Ramos (cell line): ENCODE measurements around the gene DALRD3.

Experiments
- in situ Hi-C: fragments of 300-500 bp; cut with MboI; formaldehyde crosslinking; loops from one replicate; pipeline ENCODE4 v1.14.3; 2022; ENCODE audit warnings: low sequenced_read_pairs; ENCODE audit not compliant: unreplicated experiment

DALRD3 gene

DNA sequence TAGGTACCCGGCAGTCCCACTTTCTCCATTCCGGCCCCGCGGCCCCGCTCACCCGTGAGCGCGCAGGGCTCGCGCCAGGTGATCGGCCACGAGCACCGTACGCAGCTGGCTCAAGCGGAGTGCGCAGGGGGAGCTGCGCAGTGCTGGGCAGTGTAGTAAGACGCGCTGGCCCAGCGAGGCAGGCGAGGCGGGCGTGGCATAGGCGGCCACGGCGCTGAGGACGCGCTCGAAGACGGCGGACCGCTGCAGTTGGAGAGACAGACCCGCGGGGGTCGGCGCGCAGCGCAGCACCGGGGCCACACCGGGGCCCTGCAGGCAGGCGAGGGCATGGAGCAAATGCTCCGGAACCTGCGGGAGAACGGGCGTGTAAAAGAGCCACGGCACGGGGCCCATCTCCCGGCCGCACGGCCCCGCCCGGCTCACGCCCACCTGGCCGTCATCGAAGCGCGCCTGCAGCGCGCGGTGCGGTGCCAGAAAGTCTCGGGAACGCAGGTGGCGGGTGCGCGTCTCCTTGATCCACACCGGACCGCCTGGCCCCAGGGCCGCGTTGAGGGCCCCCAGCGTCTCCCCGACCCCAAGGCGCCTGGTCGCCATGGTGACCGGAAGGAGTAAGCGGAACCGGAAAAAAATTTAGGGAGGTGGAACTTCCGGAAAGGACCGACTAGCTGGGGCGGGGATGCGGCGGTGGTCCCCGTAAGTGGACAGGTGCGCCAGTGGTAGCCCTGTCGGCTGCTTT, at the start of gene DALRD3:
Gene DALRD3 (minus strand): TSS at position 610 of the 736 bp plus-strand sequence. CDS start 16 bp downstream, at position 594.
- in situ Hi-C loops = no loop called here

DNA sequence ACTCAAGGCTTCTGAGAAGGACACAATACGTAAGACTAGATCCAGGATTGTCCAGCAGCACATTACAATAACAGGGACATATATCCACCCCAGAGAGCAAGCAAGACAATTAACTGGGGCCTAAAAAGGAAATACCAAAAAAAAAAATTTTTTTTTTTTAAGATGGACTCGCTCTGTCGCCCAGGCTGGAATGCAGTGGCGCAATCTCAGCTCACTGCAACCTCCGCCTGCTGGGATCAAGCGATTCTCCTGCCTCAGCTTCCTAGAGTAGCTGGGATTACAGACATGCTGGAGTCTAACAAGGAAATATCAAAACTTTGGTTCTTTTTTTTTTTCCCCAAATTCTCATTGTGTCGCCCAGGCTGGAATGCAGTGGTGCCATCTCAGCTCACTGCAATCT, 39.6 kb upstream of the DALRD3 start:
- in situ Hi-C loops = no loop called here

- in situ Hi-C loops = no loop called here
Measured at GRCh38 chr3:49057268-49057667, 38.9 kb upstream of the DALRD3 start.

GRCh38 chr3:49054344-49054862, 36.0 kb upstream of the DALRD3 start:
- in situ Hi-C loops = no loop called here

- in situ Hi-C loops = no loop called here
Measured at GRCh38 chr3:49053543-49053942, 35.2 kb upstream of the DALRD3 start.

DNA sequence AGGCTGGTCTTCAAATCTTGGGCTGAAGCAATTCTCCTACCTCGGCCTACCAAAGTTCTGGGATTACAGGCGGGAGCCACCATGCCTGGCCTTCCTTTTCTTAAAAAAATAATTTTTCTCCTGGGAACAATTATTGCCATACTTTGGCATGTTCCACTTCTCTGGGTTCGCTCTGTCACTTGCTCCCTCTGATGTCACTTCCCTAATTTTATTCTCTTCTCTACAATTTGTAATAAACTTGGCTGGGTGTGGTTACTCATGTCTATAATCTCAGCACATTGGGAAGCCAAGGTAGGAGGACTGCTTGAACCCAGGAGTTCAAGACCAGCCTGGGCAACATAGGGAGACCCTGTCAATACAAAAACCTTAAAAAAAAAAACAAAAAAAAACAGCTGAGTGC, 16.9 kb upstream of the DALRD3 start:
- in situ Hi-C loops = no loop called here

DNA sequence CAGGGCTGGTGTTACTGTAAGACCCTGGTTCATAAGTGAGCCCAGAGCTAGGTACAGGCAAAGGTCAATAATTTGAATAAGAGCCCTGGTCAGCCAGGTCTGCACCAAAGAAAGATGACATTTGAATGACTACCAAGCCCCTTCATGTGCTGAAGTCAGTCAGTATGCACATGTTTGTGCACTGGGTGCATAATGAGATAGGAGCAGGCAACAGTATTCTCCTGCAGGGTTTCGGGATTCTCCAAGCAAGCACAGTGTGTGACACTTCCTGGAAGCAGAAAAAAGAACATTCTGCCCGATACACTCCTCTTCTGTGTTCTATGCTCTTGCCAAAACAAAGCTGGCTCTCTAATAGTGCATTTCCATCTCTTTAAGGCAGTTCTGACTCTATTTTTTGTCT, 16.3 kb upstream of the DALRD3 start:
- in situ Hi-C loops = no loop called here

- in situ Hi-C loops = no loop called here
Measured at GRCh38 chr3:49032646-49033304, 14.4 kb upstream of the DALRD3 start.

DNA sequence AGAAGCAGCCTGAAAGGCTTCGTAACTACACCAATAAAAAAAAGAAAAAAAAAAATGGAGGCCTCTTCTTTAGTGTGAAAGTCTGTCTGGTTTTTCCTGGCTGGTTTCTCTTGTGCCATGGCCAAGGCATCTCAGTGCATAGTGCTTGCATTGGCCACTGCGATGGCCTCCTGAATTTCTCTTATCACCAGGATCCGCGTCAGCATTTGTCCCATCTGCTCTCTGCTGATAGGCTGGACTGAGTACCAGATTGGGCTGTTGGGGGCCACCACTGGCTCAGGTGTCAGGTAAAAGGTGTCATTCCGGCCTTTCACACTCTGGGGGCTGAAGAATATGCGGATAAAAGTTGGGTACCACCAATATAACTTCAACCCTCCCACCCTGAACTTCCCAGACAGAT, 11.9 kb upstream of the DALRD3 start:
- in situ Hi-C loops = no loop called here

- in situ Hi-C loops = no loop called here
Measured at GRCh38 chr3:49029563-49029884, 11.1 kb upstream of the DALRD3 start.

- in situ Hi-C loops = no loop called here
Measured at GRCh38 chr3:49028673-49029562, 10.5 kb upstream of the DALRD3 start, which contains the start of gene IMPDH2. TSS of gene IMPDH2 (minus strand) at chr3:49029398. CDS start at chr3:49029350, 48 bp downstream.

- in situ Hi-C loops = no loop called here
Measured at GRCh38 chr3:49028298-49028672, 9.9 kb upstream of the DALRD3 start.

DNA sequence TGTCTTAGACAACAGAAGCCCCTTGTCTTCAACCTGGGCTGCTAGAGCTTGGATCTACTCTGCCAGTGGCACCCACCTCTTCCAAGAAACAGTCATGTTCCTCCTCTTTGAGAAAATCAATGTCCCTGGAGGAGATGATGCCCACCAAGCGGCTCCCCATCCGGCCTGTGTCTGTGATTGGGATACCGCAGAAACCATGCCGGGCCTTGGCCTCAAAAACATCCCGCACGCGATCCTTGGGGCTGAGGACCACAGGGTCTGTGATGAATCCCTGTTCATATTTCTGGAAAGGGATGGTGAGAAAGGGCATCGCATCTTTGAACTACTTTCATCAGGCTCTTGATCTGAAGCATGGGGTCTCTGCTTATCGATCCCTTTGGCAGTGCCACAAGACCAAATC, 9.3 kb upstream of the DALRD3 start:
- in situ Hi-C loops = no loop called here

DNA sequence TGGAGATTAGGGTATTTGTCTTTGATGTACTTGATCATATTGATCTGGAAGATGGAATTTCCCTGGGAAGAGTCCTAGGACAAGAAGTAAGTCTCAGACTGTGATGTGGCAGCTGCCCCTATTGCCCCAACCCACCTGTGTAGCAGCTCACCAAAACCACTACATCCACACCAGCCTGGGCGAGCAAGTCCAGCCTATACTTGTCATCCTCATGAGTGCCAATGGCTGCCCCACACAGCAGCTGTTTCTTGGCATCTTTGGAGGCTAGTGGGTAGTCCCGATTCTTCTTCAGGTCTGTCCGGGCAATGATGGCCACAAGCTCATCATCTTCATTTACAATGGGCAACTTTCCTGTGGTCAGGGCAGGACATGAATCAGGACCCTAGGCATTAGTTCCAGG, 8.2 kb upstream of the DALRD3 start:
- in situ Hi-C loops = no loop called here

- in situ Hi-C loops = no loop called here
Measured at GRCh38 chr3:49025793-49026520, 7.6 kb upstream of the DALRD3 start.

DNA sequence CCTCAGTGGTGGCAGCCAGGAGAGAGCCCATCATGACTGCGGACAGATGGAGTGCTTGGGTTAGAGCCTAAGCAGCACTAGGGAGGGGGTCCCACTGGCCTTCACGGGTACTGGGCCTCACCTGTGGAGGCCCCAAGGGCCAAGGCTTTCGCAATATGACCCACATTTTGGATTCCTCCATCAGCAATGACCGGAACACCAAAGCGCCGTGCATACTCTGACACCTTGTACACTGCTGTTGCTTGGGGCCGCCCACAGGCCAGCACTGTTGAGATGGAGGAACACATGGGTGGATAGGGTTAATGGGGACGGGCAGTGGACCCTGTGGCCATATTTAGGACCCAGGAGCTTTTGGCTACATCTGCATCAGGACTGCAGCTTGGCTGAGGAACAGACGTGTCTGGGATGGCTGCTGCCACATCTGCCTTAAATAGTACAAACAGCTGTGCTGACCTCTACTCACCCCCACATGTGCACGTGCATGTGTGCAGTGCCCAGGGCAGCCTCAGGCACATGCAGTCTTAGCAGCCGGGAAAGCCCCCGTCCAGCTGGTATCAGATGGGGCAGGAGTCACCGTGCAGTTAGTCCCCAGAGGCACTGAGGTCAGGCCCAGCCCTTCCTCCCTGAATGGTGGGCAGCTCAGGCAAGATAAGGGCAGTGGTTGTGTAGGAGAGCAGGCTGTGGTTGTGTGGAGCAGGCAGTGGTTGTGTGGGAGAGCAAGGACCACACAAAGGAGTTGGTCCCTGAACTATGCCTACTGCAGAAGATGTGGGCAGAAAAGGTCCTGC, 6.8 kb upstream of the DALRD3 start:
- in situ Hi-C loops = no loop called here

GRCh38 chr3:49024449-49024848, 6.1 kb upstream of the DALRD3 start:
- in situ Hi-C loops = no loop called here

DNA sequence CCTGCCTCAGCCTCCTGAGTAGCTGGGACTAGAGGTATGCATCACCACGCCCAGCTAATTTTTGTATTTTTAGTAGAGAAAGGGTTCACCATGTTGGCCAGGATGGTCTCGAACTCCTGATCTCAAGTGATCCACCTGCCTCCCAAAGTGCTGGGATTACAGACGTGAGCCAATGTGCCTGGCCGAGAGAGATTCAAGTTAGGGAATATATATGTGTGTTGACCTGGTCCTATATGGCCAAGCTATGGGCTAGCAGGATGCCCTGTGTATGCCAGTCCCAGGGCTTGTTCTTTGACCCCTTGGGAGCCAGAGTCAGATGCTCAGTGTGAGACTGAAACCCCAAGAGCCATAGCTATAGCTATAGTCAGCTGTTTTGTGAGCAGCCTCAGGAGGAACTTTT, 5.4 kb upstream of the DALRD3 start:
- in situ Hi-C loops = no loop called here

- in situ Hi-C loops = no loop called here
Measured at GRCh38 chr3:49022688-49023171, 4.3 kb upstream of the DALRD3 start.
